Neural progenitor cell (in vitro differentiated cells): ENCODE results near the gene GOT1. TPM values are rescaled to one million over a fixed set of nuclear protein-coding genes. Genes with fewer than 3 reads are reported as not detected.

Experiments
- DNase-seq: peaks from one replicate; pipeline ENCODE4 v3.0.0-alpha.2; 2016; ENCODE audit warnings: low spot score
- H2AFZ ChIP-seq: fragments of 200-600 bp; sonication (generic); replicated peaks from 2 replicates; pipeline ENCODE4 v1.6.1; 2016; ENCODE audit warnings: antibody characterized with exemption
- H3F3A ChIP-seq: fragments of 200-600 bp; sonication (generic); 2 replicates; pipeline ENCODE4 v1.6.1; 2016; ENCODE audit warnings: antibody characterized with exemption, low read depth
- H3K27ac ChIP-seq: fragments of 200-600 bp; sonication (generic); 2 replicates; pipeline ENCODE4 v1.5.1; 2016; ENCODE audit warnings: mild to moderate bottlenecking
- H3K27me3 ChIP-seq: fragments of 200-600 bp; sonication (generic); 2 replicates; pipeline ENCODE4 v1.6.1; 2016; ENCODE audit warnings: mild to moderate bottlenecking, moderate library complexity
- H3K36me3 ChIP-seq: fragments of 200-600 bp; sonication (generic); 2 replicates; pipeline ENCODE4 v1.5.1; 2016
- H3K4me1 ChIP-seq: fragments of 200-600 bp; sonication (generic); 2 replicates; pipeline ENCODE4 v1.6.1; 2016; ENCODE audit warnings: mixed run types
- H3K4me2 ChIP-seq: fragments of 200-600 bp; sonication (generic); 2 replicates; pipeline ENCODE4 v1.6.1; 2016
- H3K4me3 ChIP-seq: fragments of 200-600 bp; sonication (generic); 2 replicates; pipeline ENCODE4 v1.5.1; 2016
- H3K79me2 ChIP-seq: fragments of 200-600 bp; sonication (generic); 2 replicates; pipeline ENCODE4 v1.6.1; 2016; ENCODE audit warnings: low read depth
- H3K9ac ChIP-seq: fragments of 200-600 bp; sonication (generic); 2 replicates; pipeline ENCODE4 v1.6.1; 2016
- H3K9me3 ChIP-seq: fragments of 200-600 bp; sonication (generic); 2 replicates; pipeline ENCODE4 v1.5.1; 2016; ENCODE audit warnings: low read depth
- H4K20me1 ChIP-seq: fragments of 200-600 bp; sonication (generic); 2 replicates; pipeline ENCODE4 v1.6.1; 2016; ENCODE audit warnings: low read depth
- H3K27ac Mint-ChIP-seq: 3 replicates; pipeline ENCODE4 v1.8.0; 2021; ENCODE audit warnings: mixed read lengths
- H3K27me3 Mint-ChIP-seq: 2 replicates; pipeline ENCODE4 v1.8.0; 2022; ENCODE audit warnings: low read depth, mild to moderate bottlenecking, inconsistent platforms, moderate library complexity, mixed read lengths; ENCODE audit not compliant: insufficient read depth
- H3K36me3 Mint-ChIP-seq: 3 replicates; pipeline ENCODE4 v1.8.0; 2021; ENCODE audit warnings: mixed read lengths
- H3K4me1 Mint-ChIP-seq: 3 replicates; pipeline ENCODE4 v1.8.0; 2021; ENCODE audit warnings: mixed read lengths
- H3K4me3 Mint-ChIP-seq: 3 replicates; pipeline ENCODE4 v1.8.0; 2021; ENCODE audit warnings: mild to moderate bottlenecking, moderate library complexity, mixed read lengths
- H3K9me3 Mint-ChIP-seq: 3 replicates; pipeline ENCODE4 v1.8.0; 2020; ENCODE audit warnings: mixed read lengths
- EZH2 ChIP-seq: fragments of 200-600 bp; sonication (generic); IDR thresholded peaks from 2 replicates; pipeline ENCODE4 v1.6.1; 2017; ENCODE audit warnings: antibody characterized with exemption, mild to moderate bottlenecking, moderate library complexity
- EZH2phosphoT487 ChIP-seq: fragments of 200-600 bp; sonication (generic); IDR thresholded peaks from 2 replicates; pipeline ENCODE4 v1.6.1; 2017; ENCODE audit warnings: antibody characterized with exemption
- total RNA-seq: library from RNA; depleted of rRNA; stranded (reverse); fragments of >200 nt; gene quantifications from 2 replicates; pipeline ENCODE4 v1.2.3, GENCODE V29; 2015; ENCODE audit warnings: low replicate concordance
- TF ChIP-seq, protein P1 (sequence below): fragments of 200-600 bp; sonication (generic); IDR thresholded peaks from 2 replicates; pipeline ENCODE4 v1.5.1; 2017; ENCODE audit warnings: antibody characterized with exemption, mild to moderate bottlenecking

Gene GOT1
- total RNA-seq, 1 donor from 2014 or later, result 36.1 TPM

DNA sequence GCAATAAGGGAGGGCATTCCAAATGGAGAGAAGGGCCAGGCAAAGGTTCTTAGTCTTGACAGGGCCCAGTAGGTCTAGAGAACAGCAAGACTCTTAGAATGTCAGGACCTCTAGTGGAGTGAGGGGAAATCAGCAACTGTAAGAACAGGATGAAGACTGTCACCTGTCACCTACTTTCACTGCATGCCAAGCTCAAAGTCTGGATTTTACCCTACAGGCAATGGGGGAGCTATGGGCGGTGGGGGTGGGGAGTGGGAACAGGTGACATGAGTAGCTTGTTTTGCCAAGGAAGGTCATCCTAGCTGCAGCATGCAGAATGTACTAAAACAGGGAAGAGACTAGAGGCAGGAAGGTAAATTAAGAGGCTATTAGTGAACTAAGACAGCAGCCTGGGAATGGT lies 18.3 kb downstream of the GOT1 start:
- Histone ChIP-seq H3K9me3 (no peaks in the 10 kb centered on the region), H3F3A (no peaks in the 10 kb centered on the region), H3K4me3 (no peak overlapping the region), H3K4me1 (no peaks in the 10 kb centered on the region), H3K4me2 (no peak overlapping the region), H3K27me3 (no peaks in the 10 kb centered on the region), H4K20me1 (peaks cover 2% of the 10 kb centered on the region), H3K27ac (no peak overlapping the region), H3K9ac (no peak overlapping the region), H2AFZ (no peak overlapping the region), H3K79me2 (no peaks in the 10 kb centered on the region), H3K36me3 (no peaks in the 10 kb centered on the region)
- no peaks in the 10 kb centered on the region for H3K4me1 Mint-ChIP-seq
- peaks cover 13% of the 10 kb centered on the region for H3K36me3 Mint-ChIP-seq
- DNase-seq, result no peak
- H3K27me3 Mint-ChIP-seq, result peaks cover 2% of the 10 kb centered on the region
- peaks cover 4% of the 10 kb centered on the region for H3K9me3 Mint-ChIP-seq
- no peak overlapping the region for H3K27ac Mint-ChIP-seq
- TF ChIP-seq, protein P1, sequence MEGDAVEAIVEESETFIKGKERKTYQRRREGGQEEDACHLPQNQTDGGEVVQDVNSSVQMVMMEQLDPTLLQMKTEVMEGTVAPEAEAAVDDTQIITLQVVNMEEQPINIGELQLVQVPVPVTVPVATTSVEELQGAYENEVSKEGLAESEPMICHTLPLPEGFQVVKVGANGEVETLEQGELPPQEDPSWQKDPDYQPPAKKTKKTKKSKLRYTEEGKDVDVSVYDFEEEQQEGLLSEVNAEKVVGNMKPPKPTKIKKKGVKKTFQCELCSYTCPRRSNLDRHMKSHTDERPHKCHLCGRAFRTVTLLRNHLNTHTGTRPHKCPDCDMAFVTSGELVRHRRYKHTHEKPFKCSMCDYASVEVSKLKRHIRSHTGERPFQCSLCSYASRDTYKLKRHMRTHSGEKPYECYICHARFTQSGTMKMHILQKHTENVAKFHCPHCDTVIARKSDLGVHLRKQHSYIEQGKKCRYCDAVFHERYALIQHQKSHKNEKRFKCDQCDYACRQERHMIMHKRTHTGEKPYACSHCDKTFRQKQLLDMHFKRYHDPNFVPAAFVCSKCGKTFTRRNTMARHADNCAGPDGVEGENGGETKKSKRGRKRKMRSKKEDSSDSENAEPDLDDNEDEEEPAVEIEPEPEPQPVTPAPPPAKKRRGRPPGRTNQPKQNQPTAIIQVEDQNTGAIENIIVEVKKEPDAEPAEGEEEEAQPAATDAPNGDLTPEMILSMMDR, result no peak
- TF ChIP-seq EZH2 (no peak), EZH2phosphoT487 (no peak)
- no peak overlapping the region for H3K4me3 Mint-ChIP-seq

DNA sequence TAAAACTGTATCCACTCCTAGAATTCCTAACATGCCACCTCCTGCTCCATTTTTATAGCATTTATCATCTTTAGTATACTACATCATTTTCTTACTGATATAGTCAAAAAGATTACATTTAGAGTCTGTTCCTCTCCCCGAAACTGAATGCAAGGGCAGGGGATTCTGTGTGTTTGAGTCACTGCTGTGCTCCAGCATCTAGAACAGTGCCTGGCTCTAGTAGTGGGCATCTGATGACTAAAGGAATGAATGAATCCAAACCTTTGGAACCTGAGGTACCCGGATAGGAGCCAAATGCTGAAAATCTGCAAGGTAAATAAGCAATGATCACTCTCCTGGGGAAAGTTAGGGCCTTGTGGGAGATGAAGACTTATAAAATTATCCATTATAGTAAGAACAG lies 18.9 kb downstream of the GOT1 start:
- Histone ChIP-seq H2AFZ (no peak overlapping the region), H3K4me3 (no peak overlapping the region), H3K27ac (no peak overlapping the region), H4K20me1 (peaks cover 2% of the 10 kb centered on the region), H3K9me3 (no peaks in the 10 kb centered on the region), H3K9ac (no peak overlapping the region), H3F3A (no peaks in the 10 kb centered on the region), H3K27me3 (no peaks in the 10 kb centered on the region), H3K79me2 (no peaks in the 10 kb centered on the region), H3K4me1 (no peaks in the 10 kb centered on the region), H3K36me3 (no peaks in the 10 kb centered on the region), H3K4me2 (no peak overlapping the region)
- H3K27ac Mint-ChIP-seq, result no peak overlapping the region
- H3K4me1 Mint-ChIP-seq, result no peaks in the 10 kb centered on the region
- H3K4me3 Mint-ChIP-seq, result no peak overlapping the region
- no peak for DNase-seq
- peaks cover 4% of the 10 kb centered on the region for H3K9me3 Mint-ChIP-seq
- no peak for TF ChIP-seq EZH2phosphoT487
- TF ChIP-seq, protein P1, result no peak
- TF ChIP-seq EZH2, result no peak
- peaks cover 13% of the 10 kb centered on the region for H3K36me3 Mint-ChIP-seq
- H3K27me3 Mint-ChIP-seq, result peaks cover 2% of the 10 kb centered on the region

DNA sequence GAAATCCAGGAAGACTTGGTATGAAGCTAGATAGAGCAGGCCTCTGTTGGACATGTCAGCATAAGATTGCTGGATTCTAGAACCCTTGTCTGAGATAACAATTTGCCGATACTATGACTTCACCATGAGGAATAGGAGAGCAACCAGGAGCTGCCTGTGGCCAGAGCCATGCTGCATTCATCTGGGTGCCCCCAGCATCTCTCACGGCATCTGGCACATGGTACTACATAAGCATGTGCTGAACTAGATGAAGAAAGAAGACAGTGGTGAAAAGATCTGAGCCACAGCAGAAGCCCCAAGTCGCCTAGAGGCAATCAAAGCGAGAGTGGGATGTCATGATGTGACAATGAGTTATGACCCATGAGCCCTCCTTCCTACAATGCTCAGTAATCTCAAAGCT lies 19.5 kb downstream of the GOT1 start:
- Mint-ChIP-seq H3K27me3 (peaks cover 2% of the 10 kb centered on the region), H3K4me1 (no peaks in the 10 kb centered on the region), H3K4me3 (no peak overlapping the region), H3K9me3 (no peaks in the 10 kb centered on the region), H3K27ac (no peak overlapping the region), H3K36me3 (peaks cover 8% of the 10 kb centered on the region)
- no peaks in the 10 kb centered on the region for H3F3A ChIP-seq
- no peaks in the 10 kb centered on the region for H3K79me2 ChIP-seq
- no peak for DNase-seq
- no peaks in the 10 kb centered on the region for H3K4me1 ChIP-seq
- peaks cover 2% of the 10 kb centered on the region for H4K20me1 ChIP-seq
- no peak overlapping the region for H3K9ac ChIP-seq
- H3K27me3 ChIP-seq, result no peaks in the 10 kb centered on the region
- no peak overlapping the region for H2AFZ ChIP-seq
- H3K4me2 ChIP-seq, result no peak overlapping the region
- no peak overlapping the region for H3K4me3 ChIP-seq
- H3K9me3 ChIP-seq, result no peaks in the 10 kb centered on the region
- H3K27ac ChIP-seq, result no peak overlapping the region
- no peaks in the 10 kb centered on the region for H3K36me3 ChIP-seq
- TF ChIP-seq EZH2, result no peak
- TF ChIP-seq, protein P1, result no peak
- no peak for TF ChIP-seq EZH2phosphoT487

DNA sequence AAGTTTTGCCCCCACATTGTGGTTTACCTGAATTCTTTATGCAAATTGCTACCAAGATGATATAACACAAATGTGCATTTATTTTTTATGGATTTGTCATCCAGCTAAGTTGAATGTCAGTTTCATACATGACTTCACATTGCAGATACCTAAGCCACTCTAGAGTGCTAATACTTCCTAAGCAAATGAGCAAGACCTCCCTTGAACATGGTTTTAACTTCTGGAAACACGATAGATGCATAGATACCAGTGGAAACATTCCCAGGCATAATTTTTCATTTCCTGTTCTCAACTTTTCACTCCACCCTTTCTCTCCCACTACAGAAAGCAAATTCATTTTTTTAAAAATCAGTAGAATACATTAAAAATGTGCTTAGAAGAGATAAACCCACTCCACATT lies 20.3 kb downstream of the GOT1 start:
- Histone ChIP-seq H3K27me3 (no peaks in the 10 kb centered on the region), H3K27ac (no peak overlapping the region), H3K4me1 (no peaks in the 10 kb centered on the region), H3K36me3 (peaks cover 3% of the 10 kb centered on the region), H4K20me1 (peaks cover 2% of the 10 kb centered on the region), H2AFZ (no peak overlapping the region), H3K4me3 (no peak overlapping the region), H3K79me2 (no peaks in the 10 kb centered on the region), H3F3A (no peaks in the 10 kb centered on the region), H3K9me3 (no peaks in the 10 kb centered on the region), H3K4me2 (no peak overlapping the region), H3K9ac (no peak overlapping the region)
- DNase-seq, result no peak
- Mint-ChIP-seq H3K27me3 (peaks cover 2% of the 10 kb centered on the region), H3K27ac (no peak overlapping the region), H3K4me1 (no peaks in the 10 kb centered on the region), H3K4me3 (no peak overlapping the region), H3K9me3 (no peaks in the 10 kb centered on the region), H3K36me3 (peaks cover 12% of the 10 kb centered on the region)
- TF ChIP-seq EZH2 (no peak), EZH2phosphoT487 (no peak)
- TF ChIP-seq, protein P1, result no peak
